Erythroblast (primary cell): ENCODE measurements around the gene NPTN.

Source experiments
- GATA1 ChIP-seq: IDR thresholded peaks from 2 replicates; pipeline ENCODE4 v1.6.1; 2011; ENCODE audit warnings: low read depth, mild to moderate bottlenecking, control low read depth, low read length, moderate library complexity
- POLR2A ChIP-seq: IDR thresholded peaks from 2 replicates; pipeline ENCODE4 v1.6.1; 2011; ENCODE audit warnings: mild to moderate bottlenecking, low read length

DNA sequence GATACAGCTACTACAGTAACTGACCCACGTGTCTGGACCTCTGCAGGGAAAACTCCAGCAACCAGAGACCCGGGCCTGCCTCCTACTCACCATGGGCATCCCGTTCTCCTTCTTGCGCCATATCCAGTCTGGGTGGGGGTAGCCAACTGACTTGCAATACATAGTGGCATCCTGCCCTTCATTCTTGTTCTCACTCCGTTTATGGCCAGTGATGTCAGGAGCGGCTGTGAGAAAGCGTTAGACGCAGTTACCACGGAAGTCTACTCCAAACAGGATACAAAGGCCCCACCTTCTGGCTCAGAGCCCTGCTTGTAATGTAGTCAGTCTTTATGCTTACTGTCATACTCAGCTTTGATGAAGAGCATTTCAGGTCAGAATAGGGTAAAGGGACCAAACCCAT is 59.6 kb downstream of the NPTN start:
- TF ChIP-seq POLR2A, result no peak
- TF ChIP-seq GATA1, result no peak
